Liver (tissue), 9 donors: Measurements from ENCODE around the gene HOXD9. TPM values are rescaled to one million over a fixed set of nuclear protein-coding genes. Genes with fewer than 3 reads are reported as not detected.

Experiments used
- DNase-seq: peaks from one replicate; pipeline ENCODE4 v3.0.0-alpha.2; 2017; ENCODE audit warnings: low spot score
- H3K27ac ChIP-seq, 2 donors: one replicate each; pipeline ENCODE4 v1.7.0; 2013; ENCODE audit warnings: inconsistent platforms in 2 of 2, low read length in 2 of 2, control low read depth in 1 of 2, low read depth in 1 of 2, mild to moderate bottlenecking in 1 of 2
- H3K27me3 ChIP-seq, 4 donors: one replicate each; pipeline versions ENCODE4 v1.6.1 to v1.7.0; 2013; ENCODE audit warnings: low read length in 3 of 4, inconsistent platforms in 1 of 4, mild to moderate bottlenecking in 1 of 4, moderate library complexity in 1 of 4; ENCODE audit not compliant: control insufficient read depth in 4 of 4, insufficient read depth in 4 of 4
- H3K36me3 ChIP-seq, 4 donors: one replicate each; pipeline versions ENCODE4 v1.6.1 to v1.7.0; 2013; ENCODE audit warnings: low read length in 3 of 4, mild to moderate bottlenecking in 3 of 4, low read depth in 1 of 4, moderate library complexity in 1 of 4; ENCODE audit not compliant: control insufficient read depth in 4 of 4, insufficient read depth in 3 of 4
- H3K4me1 ChIP-seq, 4 donors: one replicate each; pipeline versions ENCODE4 v1.6.1 to v1.7.0; 2013; ENCODE audit warnings: low read length in 3 of 4, mild to moderate bottlenecking in 3 of 4, moderate library complexity in 1 of 4; ENCODE audit not compliant: control insufficient read depth in 4 of 4, insufficient read depth in 4 of 4
- H3K4me3 ChIP-seq, 3 donors: one replicate each; pipeline versions ENCODE4 v1.6.1 to v1.7.0; 2013; ENCODE audit warnings: low read length in 3 of 3, control low read depth in 1 of 3, low read depth in 1 of 3, mild to moderate bottlenecking in 1 of 3
- H3K9ac ChIP-seq, 2 donors: one replicate each; pipeline ENCODE4 v1.7.0; 2013; ENCODE audit warnings: low read length in 2 of 2, mild to moderate bottlenecking in 2 of 2, moderate library complexity in 2 of 2, control low read depth in 1 of 2, low read depth in 1 of 2
- H3K9me3 ChIP-seq, 4 donors: one replicate each; pipeline versions ENCODE4 v1.6.1 to v1.7.0; 2013; ENCODE audit warnings: low read length in 3 of 4; ENCODE audit not compliant: control insufficient read depth in 4 of 4
- FOXA1 ChIP-seq: IDR thresholded peaks from 2 replicates; pipeline ENCODE4 v1.6.1; 2016; ENCODE audit warnings: antibody characterized with exemption
- FOXA2 ChIP-seq: IDR thresholded peaks from 2 replicates; pipeline ENCODE4 v1.6.1; 2016; ENCODE audit warnings: antibody characterized with exemption
- GABPA ChIP-seq, 2 donors: IDR thresholded peaks in 1 of 2; conservative IDR thresholded peaks in 1 of 2; 2 replicates each; pipeline ENCODE4 v1.6.1; 2016; ENCODE audit warnings: antibody characterized with exemption in 2 of 2, mild to moderate bottlenecking in 1 of 2, moderate library complexity in 1 of 2
- HNF4A ChIP-seq, 2 donors: conservative IDR thresholded peaks; 2 replicates each; pipeline ENCODE4 v1.6.1; 2016; ENCODE audit warnings: antibody characterized with exemption in 2 of 2, mild to moderate bottlenecking in 2 of 2
- HNF4G ChIP-seq: IDR thresholded peaks from 2 replicates; pipeline ENCODE4 v1.6.1; 2016; ENCODE audit warnings: antibody characterized with exemption
- JUND ChIP-seq, 2 donors: IDR thresholded peaks; 2 replicates each; pipeline ENCODE4 v1.6.1; 2016; ENCODE audit warnings: antibody characterized with exemption in 2 of 2
- MAX ChIP-seq: IDR thresholded peaks from 2 replicates; pipeline ENCODE4 v1.6.1; 2016; ENCODE audit warnings: antibody characterized with exemption
- NR2F2 ChIP-seq: IDR thresholded peaks from 2 replicates; pipeline ENCODE4 v1.6.1; 2016; ENCODE audit warnings: antibody characterized with exemption
- RAD21 ChIP-seq, 2 donors: IDR thresholded peaks; 2 replicates each; pipeline ENCODE4 v1.6.1; 2016; ENCODE audit warnings: antibody characterized with exemption in 2 of 2, mild to moderate bottlenecking in 2 of 2
- SP1 ChIP-seq: IDR thresholded peaks from 2 replicates; pipeline ENCODE4 v1.6.1; 2018; ENCODE audit warnings: antibody characterized with exemption, mild to moderate bottlenecking
- YY1 ChIP-seq: IDR thresholded peaks from 2 replicates; pipeline ENCODE4 v1.6.1; 2016; ENCODE audit warnings: antibody characterized with exemption, mild to moderate bottlenecking
- WGBS: extraction: QIAGEN DNeasy Blood & Tissue Kit; methylation state at CpG from one replicate; pipeline ENCODE4 v1.1.7; 2013; 5-methylcytosine and 5-hydroxymethylcytosine counted together
- polyA plus RNA-seq, 2 donors: library from polyadenylated mRNA; stranded (reverse) in 1 of 2; unstranded in 1 of 2; fragments of 200-250 nt in 1 of 2; fragments of >200 nt in 1 of 2; fragmentation: Nextera tagmentation in 1 of 2; extraction: Ambion mirVana in 1 of 2; gene quantifications; one replicate each; pipeline versions ENCODE4 v1.2.1 to v1.2.3, GENCODE V29; 2013 to 2015
- total RNA-seq, 2 donors: library from RNA; depleted of rRNA; stranded (reverse); fragments of >200 nt; gene quantifications; one replicate each; pipeline ENCODE4 v1.2.3, GENCODE V29; 2014
- TF ChIP-seq, protein P1 (sequence below): IDR thresholded peaks from 2 replicates; pipeline ENCODE4 v1.6.1; 2016; ENCODE audit warnings: antibody characterized with exemption
- TF ChIP-seq, protein P2 (sequence below): IDR thresholded peaks from 2 replicates; pipeline ENCODE4 v1.6.1; 2016; ENCODE audit warnings: antibody characterized with exemption, mild to moderate bottlenecking
- TF ChIP-seq, protein P3 (sequence below): fragments of 150-350 bp; IDR thresholded peaks from 2 replicates; pipeline ENCODE4 v1.5.1; 2017; ENCODE audit warnings: improper control_type of control experiment, low read depth, low read length; ENCODE audit not compliant: missing input control
- donor health status: healthy.
- donor health status: healthy.
- donor health status: healthy.
- donor health status: healthy.
- donor health status: healthy.

HOXD9 gene
- total and polyA plus RNA-seq, 4 donors: 0.07 TPM; not detected in 3

- DNase-seq: no peak
- Histone ChIP-seq H3K27ac (no peak overlapping the region), H3K9ac (no peak overlapping the region), H3K36me3 (no peaks in the 10 kb centered on the region), H3K9me3 (peaks cover 0 to 11% (median 0%) of the 10 kb centered on the region in 4 donors), H3K4me3 (peak overlapping the region in 1 of 3 donors; percentile 44), H3K4me1 (peaks cover 2 to 14% (median 6%) of the 10 kb centered on the region in 4 donors), H3K27me3 (peaks cover 8 to 66% (median 24%) of the 10 kb centered on the region in 4 donors)
- 5% methylated on average over 43 of the region's 43 CpGs for WGBS
- TF ChIP-seq, protein P1, sequence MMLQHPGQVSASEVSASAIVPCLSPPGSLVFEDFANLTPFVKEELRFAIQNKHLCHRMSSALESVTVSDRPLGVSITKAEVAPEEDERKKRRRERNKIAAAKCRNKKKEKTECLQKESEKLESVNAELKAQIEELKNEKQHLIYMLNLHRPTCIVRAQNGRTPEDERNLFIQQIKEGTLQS: no peak
- TF ChIP-seq GABPA (IDR thresholded peaks at IDR 0.05 in 1 of 2, conservative IDR thresholded peaks at IDR 0.05 in 1 of 2) (no peak), SP1 (no peak), JUND (IDR thresholded peaks at IDR 0.05) (no peak), YY1 (no peak), FOXA1 (no peak), MAX (no peak)
- TF ChIP-seq, protein P2, sequence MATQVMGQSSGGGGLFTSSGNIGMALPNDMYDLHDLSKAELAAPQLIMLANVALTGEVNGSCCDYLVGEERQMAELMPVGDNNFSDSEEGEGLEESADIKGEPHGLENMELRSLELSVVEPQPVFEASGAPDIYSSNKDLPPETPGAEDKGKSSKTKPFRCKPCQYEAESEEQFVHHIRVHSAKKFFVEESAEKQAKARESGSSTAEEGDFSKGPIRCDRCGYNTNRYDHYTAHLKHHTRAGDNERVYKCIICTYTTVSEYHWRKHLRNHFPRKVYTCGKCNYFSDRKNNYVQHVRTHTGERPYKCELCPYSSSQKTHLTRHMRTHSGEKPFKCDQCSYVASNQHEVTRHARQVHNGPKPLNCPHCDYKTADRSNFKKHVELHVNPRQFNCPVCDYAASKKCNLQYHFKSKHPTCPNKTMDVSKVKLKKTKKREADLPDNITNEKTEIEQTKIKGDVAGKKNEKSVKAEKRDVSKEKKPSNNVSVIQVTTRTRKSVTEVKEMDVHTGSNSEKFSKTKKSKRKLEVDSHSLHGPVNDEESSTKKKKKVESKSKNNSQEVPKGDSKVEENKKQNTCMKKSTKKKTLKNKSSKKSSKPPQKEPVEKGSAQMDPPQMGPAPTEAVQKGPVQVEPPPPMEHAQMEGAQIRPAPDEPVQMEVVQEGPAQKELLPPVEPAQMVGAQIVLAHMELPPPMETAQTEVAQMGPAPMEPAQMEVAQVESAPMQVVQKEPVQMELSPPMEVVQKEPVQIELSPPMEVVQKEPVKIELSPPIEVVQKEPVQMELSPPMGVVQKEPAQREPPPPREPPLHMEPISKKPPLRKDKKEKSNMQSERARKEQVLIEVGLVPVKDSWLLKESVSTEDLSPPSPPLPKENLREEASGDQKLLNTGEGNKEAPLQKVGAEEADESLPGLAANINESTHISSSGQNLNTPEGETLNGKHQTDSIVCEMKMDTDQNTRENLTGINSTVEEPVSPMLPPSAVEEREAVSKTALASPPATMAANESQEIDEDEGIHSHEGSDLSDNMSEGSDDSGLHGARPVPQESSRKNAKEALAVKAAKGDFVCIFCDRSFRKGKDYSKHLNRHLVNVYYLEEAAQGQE: no peak
Observed at GRCh38 chr2:176129813-176130146, 7.3 kb downstream of the HOXD9 start.

- no peak for DNase-seq
- Histone ChIP-seq H3K27ac (no peak overlapping the region), H3K4me1 (peaks cover 2 to 14% (median 6%) of the 10 kb centered on the region in 4 donors), H3K36me3 (no peaks in the 10 kb centered on the region), H3K9me3 (peaks cover 0 to 11% (median 0%) of the 10 kb centered on the region in 4 donors), H3K4me3 (peak overlapping the region in 1 of 3 donors; percentile 44), H3K9ac (no peak overlapping the region), H3K27me3 (peaks cover 5 to 65% (median 25%) of the 10 kb centered on the region in 4 donors)
- WGBS: 4% methylated on average over 100 of the region's 100 CpGs
- no peak for TF ChIP-seq FOXA2
- TF ChIP-seq JUND (IDR thresholded peaks at IDR 0.05): no peak
- TF ChIP-seq HNF4A (conservative IDR thresholded peaks at IDR 0.05): no peak
- TF ChIP-seq GABPA (IDR thresholded peaks at IDR 0.05 in 1 of 2, conservative IDR thresholded peaks at IDR 0.05 in 1 of 2): no peak
- no peak for TF ChIP-seq YY1
- TF ChIP-seq, protein P1: no peak
- TF ChIP-seq, protein P3, sequence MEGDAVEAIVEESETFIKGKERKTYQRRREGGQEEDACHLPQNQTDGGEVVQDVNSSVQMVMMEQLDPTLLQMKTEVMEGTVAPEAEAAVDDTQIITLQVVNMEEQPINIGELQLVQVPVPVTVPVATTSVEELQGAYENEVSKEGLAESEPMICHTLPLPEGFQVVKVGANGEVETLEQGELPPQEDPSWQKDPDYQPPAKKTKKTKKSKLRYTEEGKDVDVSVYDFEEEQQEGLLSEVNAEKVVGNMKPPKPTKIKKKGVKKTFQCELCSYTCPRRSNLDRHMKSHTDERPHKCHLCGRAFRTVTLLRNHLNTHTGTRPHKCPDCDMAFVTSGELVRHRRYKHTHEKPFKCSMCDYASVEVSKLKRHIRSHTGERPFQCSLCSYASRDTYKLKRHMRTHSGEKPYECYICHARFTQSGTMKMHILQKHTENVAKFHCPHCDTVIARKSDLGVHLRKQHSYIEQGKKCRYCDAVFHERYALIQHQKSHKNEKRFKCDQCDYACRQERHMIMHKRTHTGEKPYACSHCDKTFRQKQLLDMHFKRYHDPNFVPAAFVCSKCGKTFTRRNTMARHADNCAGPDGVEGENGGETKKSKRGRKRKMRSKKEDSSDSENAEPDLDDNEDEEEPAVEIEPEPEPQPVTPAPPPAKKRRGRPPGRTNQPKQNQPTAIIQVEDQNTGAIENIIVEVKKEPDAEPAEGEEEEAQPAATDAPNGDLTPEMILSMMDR: no peak
- no peak for TF ChIP-seq HNF4G
- TF ChIP-seq NR2F2: no peak
- TF ChIP-seq FOXA1: no peak
- TF ChIP-seq MAX: no peak
- TF ChIP-seq SP1: no peak
- no peak for TF ChIP-seq RAD21 (IDR thresholded peaks at IDR 0.05)
Observed at GRCh38 chr2:176130147-176130956, 7.8 kb downstream of the HOXD9 start.
